RWPE1 (cell line): ENCODE results near the gene ZNF239.

ENCODE experiments used
- CTCF ChIA-PET: fragments of 350-600 bp; sonication (Branson Sonifier 250); formaldehyde crosslinking; extraction: SDS; loops from one replicate; lab custom pipeline; 2021; lab: Yijun Ruan, JAX
- POLR2A ChIA-PET: fragments of 400-600 bp; formaldehyde crosslinking; extraction: SDS; loops from one replicate; lab custom pipeline; 2020; ENCODE audit warnings: antibody characterized with exemption; ENCODE audit not compliant: low non-redundant PET; lab: Yijun Ruan, JAX
- DNase-seq: peaks from one replicate; pipeline ENCODE4 v3.0.0; 2012; ENCODE audit warnings: low spot score
- H3K27ac ChIP-seq: fragments of 450-650 bp; 2 replicates; pipeline ENCODE4 v1.5.1; 2017
- TF ChIP-seq, protein P1 (sequence below): fragments of 450-650 bp; conservative IDR thresholded peaks from 2 replicates; pipeline ENCODE4 v1.5.1; 2017; ENCODE audit warnings: low read depth, mild to moderate bottlenecking

The ZNF239 gene

DNA sequence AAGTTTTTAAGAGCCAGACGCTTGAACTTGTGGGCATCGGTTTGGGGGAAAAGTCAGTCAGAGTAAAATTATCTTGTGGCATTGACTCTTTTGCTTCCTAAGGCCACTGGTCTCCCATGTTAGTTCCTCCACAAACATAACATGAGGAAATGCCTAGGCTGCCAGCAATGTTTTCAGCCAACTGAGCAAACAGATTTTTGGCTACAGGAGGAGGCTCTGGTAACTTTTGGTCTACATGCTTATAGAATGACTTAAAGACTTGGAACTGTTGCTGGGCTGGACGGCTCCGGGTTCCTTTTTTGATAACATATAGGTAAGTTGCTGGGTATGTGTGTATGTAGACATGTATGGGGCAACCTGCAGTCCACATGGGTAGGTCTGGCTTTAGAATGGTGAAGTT is 9.6 kb upstream of the ZNF239 start:
- CTCF ChIA-PET, result no interaction called here
- POLR2A ChIA-PET, result no interaction called here
- TF ChIP-seq, protein P1, sequence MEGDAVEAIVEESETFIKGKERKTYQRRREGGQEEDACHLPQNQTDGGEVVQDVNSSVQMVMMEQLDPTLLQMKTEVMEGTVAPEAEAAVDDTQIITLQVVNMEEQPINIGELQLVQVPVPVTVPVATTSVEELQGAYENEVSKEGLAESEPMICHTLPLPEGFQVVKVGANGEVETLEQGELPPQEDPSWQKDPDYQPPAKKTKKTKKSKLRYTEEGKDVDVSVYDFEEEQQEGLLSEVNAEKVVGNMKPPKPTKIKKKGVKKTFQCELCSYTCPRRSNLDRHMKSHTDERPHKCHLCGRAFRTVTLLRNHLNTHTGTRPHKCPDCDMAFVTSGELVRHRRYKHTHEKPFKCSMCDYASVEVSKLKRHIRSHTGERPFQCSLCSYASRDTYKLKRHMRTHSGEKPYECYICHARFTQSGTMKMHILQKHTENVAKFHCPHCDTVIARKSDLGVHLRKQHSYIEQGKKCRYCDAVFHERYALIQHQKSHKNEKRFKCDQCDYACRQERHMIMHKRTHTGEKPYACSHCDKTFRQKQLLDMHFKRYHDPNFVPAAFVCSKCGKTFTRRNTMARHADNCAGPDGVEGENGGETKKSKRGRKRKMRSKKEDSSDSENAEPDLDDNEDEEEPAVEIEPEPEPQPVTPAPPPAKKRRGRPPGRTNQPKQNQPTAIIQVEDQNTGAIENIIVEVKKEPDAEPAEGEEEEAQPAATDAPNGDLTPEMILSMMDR, result no peak
- H3K27ac ChIP-seq, result no peak overlapping the region
- no peak for DNase-seq

GRCh38 chr10:43576580-43576979 is 2.2 kb upstream of the ZNF239 start:
- no peak overlapping the region for H3K27ac ChIP-seq
- POLR2A ChIA-PET, result no interaction called here
- TF ChIP-seq, protein P1, result no peak
- no peak for DNase-seq
- CTCF ChIA-PET, result no interaction called here

DNA sequence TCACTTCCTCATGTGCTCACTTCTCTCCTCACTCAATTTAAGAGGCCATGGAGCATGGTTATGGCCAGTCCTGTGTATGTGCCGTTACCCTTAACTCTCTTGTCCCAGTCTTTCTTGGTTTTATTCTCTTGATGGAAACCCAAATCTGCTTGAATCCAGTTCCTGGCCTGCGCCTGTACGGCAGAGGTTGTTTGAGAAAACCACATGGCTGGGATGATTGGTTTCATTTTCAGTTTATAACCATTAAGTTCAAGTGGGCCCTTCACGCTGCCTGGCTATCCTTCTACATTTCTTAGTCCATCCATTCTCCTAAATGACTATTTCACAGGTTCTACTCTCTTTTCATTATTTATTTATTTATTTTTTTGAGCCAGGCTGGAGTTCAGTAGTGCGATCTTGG is 1.6 kb upstream of the ZNF239 start:
- POLR2A ChIA-PET, result no interaction called here
- CTCF ChIA-PET, result no interaction called here

GRCh38 chr10:43574906-43575305 is 490 bp upstream of the ZNF239 start:
- DNase-seq, result no peak
- TF ChIP-seq, protein P1, result no peak
- POLR2A ChIA-PET, result no interaction called here
- CTCF ChIA-PET, result no interaction called here
- no peak overlapping the region for H3K27ac ChIP-seq

More for the DNA sequence above, 1.6 kb upstream of the ZNF239 start:
- H3K27ac ChIP-seq, result no peak overlapping the region
- DNase-seq, result no peak
- TF ChIP-seq, protein P1, result no peak

GRCh38 chr10:43573250-43574000 is 991 bp downstream of the ZNF239 start:
- POLR2A ChIA-PET, result no interaction called here
- DNase-seq, result no peak
- TF ChIP-seq, protein P1, result no peak
- H3K27ac ChIP-seq, result no peak overlapping the region; the same call in 1 of the 2 replicates
- CTCF ChIA-PET, result interaction anchor here (0.9 kb wide), 1 partner anchor 1139 kb away, joined by 3 read pairs; no protein-coding TSS in a partner anchor

DNA sequence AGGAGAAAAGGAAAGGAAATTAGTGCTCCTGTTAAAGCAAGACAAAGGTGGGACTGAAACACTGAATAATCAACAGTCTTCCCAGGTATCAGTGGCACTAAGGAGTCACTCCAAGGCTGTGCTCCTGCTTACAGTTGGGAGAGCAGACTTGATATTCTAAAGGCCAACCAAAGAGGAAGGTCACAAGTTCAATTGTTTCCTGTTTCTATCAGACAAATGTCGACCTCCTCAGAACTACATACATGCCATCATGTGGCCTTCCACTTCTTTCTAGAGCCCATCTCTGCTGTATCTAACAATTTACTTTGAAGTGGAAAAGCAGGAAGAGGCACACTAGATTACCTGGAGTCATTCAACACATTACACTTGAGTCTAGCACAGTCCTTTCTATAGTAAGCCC is 3.4 kb downstream of the ZNF239 start:
- H3K27ac ChIP-seq, result no peak overlapping the region
- ChIA-PET CTCF (no interaction called here), POLR2A (no interaction called here)
- no peak for DNase-seq
- TF ChIP-seq, protein P1, result no peak
